Hematopoietic multipotent progenitor cell treated with erythropoietin and hydrocortisone succinate and interleukin-3 and kit ligand, for 17 days (in vitro differentiated cells): Measurements from ENCODE around the gene KDM4B.
A peak's percentile ranks its signal among the peaks of the same experiment; 100 is the strongest.

Source experiments
- DNase-seq: peaks from one replicate; pipeline ENCODE4 v3.0.0-alpha.2; 2015; ENCODE audit warnings: low spot score

KDM4B gene

DNA sequence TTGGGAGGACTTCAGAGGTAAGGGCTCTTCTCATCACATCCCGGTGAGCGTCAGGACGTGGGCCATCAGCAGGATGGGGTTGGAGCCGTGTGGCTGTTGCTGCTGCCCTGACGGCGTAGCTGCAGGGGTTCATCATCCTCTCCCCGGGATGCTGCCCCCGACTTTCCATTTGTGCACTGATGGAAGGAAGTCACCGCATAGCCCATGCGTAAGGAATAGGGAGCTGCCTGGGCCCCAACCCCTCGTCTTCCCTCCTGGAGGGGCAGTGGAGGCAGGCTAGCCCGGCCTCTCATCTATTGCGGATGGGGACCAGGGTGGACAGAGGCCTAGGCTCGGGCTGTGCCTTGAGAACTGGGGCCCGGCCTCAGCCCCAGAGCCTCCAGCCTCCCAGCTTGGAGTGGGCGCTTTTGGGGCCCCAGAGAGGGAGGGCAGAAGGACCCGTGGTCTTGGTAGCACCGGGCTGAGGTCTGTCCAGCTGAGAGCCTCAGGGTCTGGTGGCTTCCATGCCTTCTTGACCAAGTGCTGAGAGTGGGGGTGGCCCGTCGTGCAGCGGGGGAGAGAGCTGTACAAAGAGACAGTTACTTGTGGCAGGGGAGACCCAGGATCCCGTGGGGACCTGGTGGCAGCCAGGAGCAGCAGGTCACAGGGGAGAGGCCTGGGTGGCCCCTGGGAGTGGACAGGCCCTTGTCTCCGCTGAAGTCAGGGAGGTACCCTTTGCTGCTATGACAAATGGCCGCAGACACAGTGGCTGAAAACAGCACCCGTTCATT is 44.0 kb downstream of the KDM4B start:
- no peak for DNase-seq

DNA sequence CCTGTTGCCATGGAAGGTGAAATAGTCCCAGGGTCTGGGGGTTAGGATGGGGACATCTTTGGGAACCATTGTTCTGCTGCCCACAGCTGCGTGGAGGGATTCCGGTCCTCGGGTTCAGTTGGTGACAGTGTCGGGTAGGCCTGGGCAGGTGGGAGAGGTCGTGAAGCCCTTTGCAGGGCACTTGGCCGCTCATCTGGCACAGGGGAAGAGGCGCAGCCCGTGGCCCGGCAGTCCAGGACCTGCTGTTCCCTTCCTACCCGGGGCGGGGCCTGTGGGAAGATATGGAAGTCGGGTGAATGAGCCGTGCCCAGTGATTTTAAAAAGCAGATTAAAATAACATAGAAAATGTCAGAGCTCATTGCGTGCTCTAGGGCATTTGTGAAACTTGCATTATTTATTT is 44.8 kb downstream of the KDM4B start:
- no peak for DNase-seq

DNA sequence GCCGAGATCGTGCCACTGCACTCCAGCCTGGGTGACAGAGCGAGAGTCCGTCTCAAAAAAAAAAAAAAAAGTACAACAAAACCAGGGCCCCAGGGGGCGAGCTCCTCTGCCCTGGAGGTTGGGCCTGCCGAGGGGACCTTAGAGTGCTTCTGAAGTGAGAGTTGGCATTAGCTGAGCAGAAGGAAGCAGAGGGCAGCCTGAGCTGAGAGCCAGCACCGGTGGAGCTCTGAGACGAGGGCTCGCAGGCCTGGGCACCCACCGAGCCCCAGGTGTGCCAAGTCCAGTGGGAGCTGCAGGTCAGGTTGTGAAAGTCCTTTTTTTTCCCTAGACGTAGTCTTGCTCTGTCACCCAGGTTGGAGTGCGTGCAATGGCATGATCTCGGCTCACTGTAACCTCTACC is 46.0 kb downstream of the KDM4B start:
- DNase-seq: no peak

DNA sequence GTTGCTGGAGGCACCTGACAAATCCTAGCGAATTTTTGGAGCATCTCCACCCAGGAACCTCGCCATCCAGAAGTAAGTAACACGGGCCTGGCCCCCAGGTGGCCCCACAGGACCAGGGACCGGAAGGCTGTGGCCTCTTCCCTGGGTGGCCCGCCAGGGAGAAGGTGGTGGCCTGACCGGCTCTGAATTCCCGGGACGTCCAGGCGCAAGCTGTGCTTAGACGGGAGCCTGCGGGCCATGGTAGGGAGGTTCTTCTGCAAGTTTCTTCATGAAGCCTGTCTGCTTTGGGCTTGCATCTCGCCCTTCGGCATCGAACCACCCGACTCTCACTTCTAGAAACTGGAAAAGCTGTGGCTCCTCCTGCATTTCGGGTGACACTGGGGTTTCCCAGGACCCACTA is 47.4 kb downstream of the KDM4B start:
- DNase-seq: no peak

DNA sequence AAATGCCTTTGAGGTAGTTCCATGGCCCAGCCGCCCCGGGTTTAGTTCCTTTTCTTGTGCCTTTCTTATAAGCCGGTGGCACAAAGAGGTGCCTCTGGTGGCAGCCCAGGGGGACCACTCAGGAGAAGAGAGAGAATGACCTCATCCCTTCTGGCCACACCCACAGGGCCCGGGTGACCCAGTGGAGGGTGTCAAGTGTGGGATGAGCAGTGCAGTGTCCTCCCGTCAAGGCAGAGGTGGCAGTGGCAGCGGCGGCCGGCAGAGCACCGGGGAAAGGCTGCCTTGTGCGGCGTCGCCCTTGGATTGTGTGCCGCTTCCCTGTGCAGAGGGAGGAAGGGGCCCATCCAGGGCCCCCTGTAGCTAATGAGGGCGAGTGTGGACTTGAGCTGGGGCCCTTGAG is 47.9 kb downstream of the KDM4B start:
- DNase-seq: no peak

DNA sequence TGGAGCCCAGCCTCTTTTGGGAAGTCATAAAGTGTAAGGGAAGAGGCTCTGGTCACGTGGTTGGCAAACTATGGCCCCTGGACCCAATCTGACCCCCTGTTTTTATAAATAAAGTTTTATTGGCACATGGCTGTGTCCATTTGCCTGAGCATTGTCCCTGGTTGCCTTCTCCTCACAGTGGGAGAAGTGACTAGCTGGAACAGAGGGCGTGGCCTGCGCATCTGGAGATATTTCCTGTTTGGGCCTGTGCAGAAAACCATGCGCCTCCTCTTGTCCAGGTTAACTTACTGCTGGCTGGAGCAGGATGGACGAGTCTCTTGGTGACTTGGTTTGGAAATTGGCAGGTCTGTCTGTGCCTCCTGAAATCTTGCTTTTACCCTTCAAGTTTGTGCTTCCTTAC is 48.3 kb downstream of the KDM4B start:
- no peak for DNase-seq

DNA sequence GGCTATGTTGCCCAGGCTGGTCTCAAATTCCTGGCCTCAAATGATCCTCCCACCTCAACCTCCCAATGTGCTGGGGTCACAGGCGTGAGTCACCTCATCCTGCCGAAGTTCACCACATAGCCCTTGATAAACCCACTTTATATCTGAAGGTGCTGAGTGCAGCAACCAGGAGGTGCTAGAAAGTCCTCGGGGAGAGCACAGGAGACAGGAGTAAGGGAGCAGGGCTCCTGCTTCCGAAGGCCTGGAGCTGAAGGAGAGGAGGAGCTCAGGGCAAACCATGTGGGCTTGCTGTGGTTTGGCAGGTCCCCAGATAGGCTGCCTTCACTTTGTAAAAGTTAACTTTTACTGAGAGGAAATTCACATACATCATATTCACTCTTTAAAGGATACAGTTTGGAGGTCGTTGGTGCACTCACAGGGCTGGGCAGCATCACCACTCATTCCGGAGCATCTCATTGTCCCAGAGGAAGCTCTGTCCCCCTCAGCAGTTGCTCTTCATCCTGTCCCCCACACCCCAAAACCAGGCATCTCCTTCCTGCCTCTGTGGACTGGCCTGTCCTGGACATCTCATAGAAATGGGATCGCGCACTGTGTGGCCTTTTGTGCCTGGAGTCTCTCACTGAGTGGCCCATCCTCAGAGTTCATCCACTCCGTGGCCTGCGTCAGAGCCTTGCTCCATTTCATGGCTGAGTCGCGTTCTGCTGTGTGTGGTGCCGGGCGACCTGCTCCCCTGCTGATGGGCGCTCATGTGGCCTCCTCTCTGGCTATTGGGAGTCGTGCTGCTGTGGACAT is 49.5 kb downstream of the KDM4B start:
- no peak for DNase-seq

DNA sequence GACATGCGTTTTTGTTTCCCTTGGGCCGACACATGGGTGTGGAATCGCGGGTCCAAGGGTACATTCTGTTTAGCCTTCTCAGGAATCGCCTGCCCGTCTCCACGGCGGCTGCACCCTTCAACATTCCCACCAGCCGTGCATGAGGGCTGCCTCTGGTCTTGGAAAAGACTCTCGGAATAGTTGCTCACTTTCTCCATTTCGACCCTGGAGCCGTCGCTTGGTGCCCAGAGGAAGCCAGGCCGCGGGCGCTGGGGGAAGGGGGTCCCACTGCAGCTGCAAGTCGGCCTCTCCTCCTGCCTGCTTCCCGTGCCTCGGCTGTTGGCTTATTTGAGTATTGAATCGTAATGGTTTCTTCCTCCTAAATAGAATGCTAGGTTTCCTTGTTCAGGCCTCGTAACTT is 51.5 kb downstream of the KDM4B start:
- no peak for DNase-seq

DNA sequence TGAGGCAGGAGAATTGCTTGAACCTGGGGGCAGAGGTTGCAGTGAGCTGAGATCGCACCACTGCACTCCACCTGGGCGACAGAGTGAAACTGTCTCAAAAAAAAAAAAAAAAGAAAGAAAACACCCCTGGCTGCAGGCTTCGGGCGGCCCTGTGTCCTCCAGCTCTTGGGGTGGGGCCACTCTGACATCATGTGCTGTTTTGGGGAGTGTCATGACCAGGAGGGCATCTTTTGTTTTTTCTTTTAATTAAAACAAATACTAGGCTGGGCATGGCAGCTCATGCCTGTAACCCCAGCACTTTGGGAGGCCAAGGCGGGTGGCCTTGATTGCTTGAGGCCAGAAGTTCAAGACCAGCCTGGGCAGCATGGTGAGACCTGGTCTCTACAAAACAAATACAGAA is 52.1 kb downstream of the KDM4B start:
- no peak for DNase-seq

DNA sequence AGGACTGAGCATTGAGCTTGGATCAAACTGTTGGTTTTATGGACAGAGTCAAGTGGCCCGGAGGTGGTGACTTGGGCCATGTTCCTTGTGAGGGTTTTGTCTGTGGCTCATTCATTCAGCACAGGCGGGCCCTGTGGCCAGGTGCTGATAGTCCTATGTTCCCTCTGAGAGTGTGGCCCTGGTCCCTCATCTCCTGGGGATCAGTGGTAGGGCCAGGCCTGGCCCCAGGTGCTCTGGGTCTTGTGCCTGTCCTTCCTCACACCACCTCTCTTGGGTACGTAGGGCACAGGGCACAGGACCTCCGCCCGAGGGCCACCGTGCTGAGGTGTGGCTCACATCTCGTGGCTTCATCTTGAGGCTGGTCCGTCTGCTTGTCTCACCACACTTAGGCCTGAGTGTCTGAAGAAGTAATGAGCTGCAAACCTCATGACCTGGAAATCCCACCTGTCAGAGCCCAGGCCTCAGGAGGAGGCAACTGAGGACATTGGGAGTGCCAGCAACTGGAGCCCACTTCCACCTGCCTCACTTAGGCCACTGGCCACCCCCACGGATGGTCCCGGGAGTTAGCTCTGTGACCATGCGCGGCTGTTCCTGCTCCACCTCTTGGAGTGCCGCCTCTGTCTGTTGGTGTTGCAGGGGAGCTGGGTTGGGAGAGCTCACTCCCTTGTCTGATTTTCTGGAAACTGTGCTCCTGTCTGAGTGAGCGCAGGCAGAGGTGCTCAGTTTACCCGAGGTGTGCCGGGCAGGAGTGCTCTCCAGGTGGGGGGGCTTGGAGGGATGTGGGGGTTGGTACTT is 53.4 kb downstream of the KDM4B start:
- no peak for DNase-seq

DNA sequence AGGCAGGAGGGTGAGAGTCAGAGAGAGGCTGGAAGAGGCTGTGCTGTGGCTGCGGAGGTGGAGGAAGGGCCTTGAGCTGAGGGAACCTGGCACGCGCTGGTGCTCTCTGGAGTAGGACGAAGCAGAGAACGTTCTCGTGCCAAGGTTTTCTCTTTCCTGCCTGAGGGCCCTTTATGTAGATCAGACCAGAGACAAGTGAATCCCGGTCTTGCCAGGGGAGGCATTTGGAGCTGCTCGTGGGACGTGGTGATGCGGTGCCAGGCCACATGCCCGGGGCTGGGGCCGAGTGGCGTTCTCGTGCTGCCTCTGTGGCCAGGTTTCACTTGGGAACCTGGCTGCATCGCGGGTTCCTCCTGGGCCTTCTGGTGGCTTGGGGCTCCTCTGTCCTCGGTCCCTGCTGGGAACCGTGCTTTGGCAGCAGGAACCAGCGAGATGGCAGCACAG is 54.2 kb downstream of the KDM4B start:
- DNase-seq: no peak

DNA sequence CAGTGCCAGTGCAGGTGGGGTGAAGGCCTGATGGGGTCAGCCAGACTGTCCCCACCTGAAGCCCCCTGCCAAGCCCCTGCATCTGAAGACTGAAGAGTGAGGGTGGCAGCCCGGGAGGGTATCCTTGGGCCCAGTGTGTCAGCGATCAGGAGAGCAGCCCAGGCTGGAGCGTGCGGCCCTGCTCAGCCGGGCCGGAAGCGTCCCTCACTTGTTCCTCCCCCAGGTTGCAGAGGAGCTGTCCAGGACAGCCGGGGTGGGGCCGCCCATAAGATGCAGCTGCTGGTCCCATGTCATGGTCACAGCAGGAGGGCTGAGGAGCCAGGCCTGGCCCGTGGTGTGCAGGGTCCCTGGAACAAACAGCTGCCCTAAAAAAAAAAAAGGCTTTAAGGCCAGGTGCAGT is 55.4 kb downstream of the KDM4B start:
- no peak for DNase-seq

DNA sequence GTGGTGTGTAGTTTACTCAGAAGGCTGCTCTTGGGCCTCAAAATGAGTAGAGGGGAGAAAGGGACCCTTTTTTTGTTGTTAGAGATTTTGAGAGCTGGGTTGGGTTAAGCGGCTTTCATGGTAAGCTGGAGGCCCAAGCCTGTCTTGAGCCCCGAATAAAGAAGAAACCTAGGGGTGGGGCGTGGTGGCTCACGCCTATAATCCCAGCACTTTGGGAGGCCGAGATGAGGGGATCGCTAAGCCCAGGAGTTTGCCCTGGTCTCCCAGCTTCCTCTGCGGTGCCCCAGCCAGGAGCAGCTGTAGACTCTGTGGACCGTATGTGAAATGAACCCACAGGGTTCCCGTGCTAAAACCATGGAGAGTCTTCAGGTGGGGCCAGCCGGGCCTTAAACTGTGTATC is 56.1 kb downstream of the KDM4B start:
- DNase-seq: no peak

DNA sequence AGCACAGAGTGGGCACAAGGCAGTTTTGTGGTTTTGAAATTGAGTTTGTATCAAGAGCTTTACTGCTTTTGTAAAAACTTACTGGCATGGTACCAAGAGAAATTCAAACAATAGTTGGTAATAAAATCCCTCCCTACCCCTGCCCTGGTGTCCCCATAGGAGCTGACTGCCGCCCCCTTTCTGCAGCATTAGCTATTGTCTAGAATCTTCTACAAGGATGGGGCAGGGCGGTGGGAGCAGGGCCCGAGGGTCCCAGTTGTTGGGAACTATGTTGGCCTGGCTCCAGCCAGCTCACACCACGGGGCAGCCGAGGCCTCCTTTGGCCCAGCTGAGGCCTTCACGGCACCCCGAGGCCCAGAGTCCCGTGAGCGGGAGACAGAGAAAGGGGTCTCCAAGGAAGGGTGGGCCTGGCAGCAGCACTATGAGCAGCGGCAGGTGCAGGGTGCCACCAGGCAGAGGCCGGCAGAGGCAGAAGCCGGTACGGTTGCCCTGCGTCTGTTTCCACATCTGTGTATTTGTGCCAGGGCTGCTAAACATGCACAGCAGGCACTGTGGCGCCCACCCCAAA is 57.9 kb downstream of the KDM4B start:
- DNase-seq: no peak

DNA sequence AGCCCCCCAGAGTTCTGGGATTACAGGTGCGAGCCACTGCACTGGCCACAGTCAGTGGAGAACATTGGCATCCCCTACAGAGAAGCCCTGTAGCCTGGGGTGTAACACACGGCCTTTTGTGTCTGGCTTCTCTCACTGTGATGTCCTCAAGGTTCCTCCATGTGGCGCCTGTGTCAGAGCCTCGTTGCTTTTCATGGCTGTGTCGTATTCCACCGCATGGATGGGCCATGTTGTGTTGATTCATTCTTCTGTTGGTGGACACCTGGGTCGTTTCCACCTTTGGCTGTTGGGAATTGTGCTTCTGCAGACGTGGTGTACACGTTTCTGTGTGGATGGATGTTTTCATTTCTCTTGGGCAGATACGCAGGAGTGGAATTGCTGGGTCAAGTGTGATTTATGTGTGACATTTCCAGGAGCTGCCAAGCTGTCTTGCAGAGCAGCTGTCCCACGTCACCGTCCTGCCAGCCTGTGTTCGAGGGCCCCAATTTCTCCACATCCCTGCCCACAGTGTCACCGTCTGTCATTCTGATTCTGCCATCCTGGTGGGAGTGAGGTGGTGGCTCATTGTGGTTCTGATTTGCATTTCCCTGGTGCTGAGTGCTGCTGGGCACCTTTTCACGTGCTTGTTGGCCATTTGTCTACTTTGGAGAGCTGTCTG is 59.4 kb downstream of the KDM4B start:
- no peak for DNase-seq

DNA sequence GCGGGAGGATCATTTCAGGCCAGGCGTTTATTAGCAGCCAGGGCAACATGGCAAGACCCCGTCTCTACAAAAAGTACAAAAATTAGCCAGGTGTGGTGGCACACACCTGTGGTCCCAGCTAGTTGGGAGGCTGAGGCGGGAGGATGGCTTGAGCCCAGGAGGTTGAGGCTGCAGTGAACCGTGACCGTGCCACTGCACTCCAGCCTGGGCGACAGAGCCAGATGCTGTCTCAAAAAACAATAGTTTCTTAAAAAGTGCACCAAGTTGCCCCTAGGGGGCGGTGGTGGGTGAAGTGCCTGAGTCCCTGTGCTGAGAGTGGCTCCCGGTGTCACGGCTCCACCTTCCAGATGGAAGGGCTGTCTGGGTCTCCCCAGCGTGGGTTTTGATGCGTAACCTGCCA is 60.7 kb downstream of the KDM4B start:
- peak; percentile 64 for DNase-seq

DNA sequence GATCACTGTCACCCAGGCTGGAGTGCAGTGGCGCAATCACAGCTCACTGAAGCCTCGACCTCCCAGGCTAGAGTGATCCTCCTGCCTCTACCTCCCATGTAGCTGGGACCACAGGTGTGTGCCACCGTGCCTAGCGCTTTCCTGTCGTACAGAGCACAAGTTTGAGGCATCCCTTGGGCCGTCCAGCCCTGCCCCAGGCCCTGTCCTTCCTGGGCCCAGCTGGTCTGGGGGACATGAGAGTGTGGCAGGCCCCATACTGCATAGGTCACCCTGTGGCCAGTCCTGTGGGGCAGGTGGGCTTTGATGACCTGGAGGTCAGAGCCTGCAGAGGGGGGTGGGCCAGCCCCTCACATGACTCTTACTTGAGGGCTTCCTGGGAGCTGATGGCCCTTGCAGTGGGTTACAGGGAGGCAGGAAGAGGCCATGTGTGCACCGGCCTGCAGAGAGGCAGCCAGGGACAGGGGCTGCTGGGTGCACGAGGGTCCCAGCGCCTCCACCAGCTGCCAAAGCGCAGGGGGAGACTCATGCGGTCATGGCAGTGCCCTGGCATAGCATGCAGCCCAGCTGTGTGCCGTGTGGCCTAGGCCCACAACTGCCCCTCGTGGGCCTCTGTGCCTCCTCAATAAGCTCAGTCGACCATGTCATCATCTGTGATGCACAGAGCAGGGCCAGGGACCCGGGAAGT is 61.4 kb downstream of the KDM4B start:
- no peak for DNase-seq

DNA sequence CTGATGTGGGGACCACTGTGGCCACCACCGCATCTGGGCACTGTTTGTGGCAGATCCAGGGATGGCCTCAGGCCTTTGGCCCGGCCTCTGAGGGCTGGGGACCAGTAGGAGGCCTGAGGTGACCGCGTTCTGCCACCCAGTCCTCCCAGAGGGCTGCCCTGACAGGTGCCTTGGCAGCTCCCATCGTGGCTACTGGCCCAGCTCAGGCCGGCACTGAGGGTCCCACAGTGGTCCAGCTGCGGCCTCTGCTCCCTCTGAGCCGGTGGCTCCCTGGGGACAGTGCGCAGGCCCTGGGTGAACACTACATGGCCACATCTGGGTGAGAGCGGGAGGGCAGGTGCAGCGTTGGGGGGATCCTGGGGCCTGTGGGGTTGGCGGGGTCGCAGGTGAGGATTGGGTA is 61.9 kb downstream of the KDM4B start:
- DNase-seq: no peak

DNA sequence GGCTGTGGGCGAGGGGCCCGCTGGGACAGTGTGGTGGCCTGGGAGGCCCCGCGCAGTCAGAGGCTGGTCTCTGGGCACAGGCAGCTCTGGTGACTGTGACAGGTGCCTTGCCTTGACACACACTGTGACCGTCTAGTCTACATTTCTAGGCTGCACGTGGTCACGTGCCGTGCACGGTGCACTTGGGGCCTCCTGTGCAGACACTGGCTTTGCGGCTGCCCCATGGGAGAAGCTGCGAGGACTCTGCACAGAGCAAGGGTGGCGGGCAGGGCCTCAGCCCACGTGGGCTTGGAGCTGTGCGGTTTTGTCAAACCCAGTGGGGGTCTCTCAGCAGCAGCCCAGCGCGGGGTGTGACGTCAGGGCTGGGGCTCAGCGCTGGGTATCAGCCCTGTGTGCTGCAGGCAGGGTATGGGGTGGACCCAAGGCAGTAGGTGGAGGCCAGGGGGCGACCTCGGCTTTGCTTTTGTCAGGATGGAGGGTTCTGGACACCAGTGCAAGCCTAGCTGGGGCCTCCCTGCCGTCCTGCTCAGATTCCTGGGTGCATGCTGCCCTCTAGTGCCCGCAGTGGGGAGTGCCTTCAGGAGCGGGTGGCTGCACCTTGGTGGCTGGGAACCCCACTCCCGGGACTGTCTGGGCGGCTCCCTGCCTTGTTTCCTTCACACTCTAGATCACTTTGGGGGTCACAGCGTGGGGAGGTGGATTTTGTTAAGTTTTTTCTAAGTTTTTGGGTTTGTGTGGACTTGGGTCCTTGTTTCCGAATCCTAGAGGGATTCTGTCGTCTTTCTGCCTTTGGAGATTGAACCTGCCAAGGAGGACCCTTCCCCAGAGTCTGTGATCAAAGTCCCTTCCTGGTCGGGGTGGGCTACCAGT is 62.6 kb downstream of the KDM4B start:
- DNase-seq: peak; percentile 85
